Activated T-cell treated with anti-CD3 and anti-CD28 coated beads for 4 hours (primary cell): ENCODE results near the gene SOX1.

ENCODE experiments used
- DNase-seq: peaks from one replicate; pipeline ENCODE4 v3.0.0-alpha.2; 2020

Gene SOX1

DNA sequence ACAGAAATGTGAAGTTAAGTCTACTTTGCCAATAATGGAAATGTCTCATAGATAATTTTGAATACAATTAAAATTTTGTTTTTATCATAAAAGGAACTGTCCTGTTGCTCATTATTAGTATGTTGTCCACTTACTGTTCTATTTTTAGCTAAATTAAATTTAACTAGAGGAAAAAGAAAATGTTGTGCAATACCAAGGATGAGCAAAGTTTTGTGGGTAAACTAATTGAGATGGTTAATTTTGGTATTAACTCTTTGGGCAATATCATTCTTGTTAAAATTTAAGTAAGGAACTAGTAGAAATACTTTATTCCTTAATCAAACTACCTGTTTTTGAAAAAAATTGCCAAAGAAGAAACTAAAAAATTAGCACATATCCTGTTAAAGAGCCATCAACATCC, 43.5 kb downstream of the SOX1 start:
- no peak for DNase-seq

GRCh38 chr13:112111239-112111857, 44.4 kb downstream of the SOX1 start:
- DNase-seq = no peak

DNA sequence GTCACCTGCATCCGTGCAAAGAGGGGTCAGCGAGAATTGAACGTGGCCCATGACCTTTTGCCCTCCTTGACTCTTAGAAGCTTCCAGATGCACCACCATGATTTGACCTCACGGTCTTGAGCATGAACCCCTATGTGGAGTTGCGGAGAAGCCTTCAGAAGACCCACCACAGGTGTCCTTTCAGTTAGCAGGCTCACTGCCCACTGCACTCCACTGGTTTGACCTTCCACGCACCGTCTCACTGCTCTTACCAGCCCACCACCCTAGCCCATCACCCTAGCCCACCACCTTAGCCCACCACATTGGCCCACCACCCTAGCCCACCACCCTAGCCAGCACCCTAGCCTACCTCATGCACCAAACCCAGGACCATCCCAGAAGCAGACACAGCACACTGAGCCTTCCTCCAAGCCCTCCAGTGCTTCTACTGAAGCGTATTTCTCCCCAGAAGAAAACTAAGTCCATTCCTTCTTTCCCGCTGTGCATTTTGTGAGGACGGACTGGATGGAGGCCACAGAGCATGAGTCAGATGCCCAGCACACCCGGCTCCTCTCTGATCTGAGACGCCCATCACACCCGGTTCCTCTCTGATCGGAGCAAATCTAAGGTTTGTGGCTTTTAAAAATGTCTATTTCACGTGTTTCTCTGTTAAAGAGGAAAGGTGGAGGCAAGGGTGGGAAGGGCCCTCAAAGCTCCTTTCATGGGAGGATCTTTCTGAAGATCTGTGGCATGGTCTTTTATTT, 45.8 kb downstream of the SOX1 start:
- DNase-seq = no peak

GRCh38 chr13:112113348-112113747, 46.4 kb downstream of the SOX1 start:
- no peak for DNase-seq

DNA sequence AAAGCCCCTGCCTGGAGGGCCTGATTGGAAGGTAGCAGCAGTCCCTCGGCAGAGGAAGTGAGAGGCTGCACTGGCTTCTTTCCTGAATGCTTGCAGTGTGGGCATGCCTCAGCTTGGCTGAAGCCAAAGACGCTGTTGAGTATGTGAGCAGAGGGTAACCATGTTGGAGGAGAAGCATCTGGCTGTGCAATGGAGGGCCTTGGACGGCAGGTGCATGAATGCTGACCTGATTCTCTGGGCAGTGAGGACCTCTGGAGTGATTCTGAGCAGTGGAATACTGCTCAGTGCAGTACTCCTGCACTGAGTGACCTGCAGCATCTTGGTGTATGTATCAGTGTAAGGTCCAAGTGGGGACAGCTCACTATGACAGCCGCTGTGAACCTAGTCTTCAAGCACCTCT, 46.9 kb downstream of the SOX1 start:
- no peak for DNase-seq

GRCh38 chr13:112114391-112114790, 47.4 kb downstream of the SOX1 start:
- DNase-seq = no peak

DNA sequence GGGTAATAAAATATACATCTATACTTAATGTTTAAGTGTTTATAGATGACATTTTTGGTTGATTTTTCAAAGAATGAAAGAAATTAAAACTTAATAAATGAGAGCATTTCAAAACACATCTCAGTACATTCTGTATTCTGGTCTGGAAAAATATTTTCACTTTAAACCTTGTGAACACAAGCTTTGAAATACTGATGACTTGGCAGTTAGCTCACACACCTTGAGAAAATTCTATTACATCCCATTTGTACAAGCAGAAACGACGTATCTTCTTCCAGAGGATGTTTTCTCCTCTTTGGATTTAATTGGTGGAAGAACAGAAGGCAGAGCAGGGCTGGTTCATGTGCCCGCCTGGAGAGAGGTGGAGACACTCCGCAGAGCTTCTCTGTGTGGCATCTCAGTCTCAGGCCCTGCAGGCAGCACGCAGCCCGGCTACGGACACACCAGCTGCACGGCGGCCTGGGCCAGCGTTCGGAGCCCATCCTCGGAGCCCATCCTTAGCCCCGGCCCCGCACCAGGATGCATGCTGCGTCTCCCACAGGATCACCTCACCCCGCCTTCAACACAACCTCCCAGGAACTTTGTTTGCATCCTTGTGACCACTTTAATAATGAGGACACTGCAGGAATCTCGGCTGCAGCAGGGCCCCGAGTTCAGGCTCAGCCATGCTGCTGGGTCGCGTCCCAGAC, 48.6 kb downstream of the SOX1 start:
- DNase-seq = no peak

DNA sequence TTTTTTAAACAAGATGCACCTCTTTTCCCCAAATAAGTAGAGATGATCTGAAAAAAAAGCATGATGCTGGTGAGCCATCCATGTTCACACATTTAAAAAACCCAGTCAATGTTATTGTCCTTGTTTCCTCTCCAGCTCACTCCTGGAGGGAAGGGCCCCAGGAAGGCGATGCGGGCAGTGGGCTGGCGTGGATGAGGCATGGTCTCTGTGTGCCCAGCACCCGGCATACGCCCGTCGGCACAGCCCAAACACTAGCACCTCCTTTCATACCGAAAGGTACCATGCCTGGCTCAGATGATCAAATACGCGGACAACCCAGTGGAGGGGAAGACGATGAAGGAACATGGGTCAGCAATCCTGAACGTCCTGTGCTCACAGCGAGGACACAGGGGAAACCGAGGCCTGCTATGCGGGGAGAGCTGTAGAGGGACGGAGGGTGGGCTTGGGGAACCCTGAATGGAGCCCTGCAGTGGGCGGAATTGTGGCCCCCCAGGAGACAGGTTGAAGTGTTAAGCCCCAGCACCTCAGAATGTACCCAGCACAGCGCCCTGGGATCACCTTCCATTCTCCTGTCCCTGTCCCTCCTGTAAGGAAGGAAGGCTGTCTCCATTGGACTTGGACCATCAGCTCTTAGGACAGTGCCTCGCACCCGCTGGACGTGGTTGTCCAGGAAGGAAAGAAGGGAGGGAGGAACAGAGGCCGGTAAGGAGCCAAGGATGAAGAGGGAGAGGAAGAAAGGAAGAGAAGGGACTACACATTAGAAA, 49.4 kb downstream of the SOX1 start:
- DNase-seq = no peak

- no peak for DNase-seq
Observed at GRCh38 chr13:112117258-112117954, 50.5 kb downstream of the SOX1 start.

DNA sequence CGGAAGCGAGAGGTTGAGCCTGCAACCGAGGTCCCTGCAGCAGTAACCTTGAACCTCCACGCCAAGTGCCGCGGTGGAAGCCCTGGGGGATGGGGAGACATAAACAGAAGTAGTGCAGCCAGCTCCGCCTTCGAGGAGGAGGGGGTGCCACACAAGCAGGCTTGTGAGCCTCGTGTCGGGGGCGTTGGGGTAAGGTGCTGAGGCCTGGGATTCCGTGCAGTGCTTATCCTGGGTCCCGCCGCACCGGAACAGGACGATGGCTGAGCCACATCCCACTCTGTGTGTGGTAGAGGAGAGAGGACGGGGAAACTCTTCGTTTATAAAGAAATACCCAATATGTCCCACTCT, 51.0 kb downstream of the SOX1 start:
- no peak for DNase-seq

DNA sequence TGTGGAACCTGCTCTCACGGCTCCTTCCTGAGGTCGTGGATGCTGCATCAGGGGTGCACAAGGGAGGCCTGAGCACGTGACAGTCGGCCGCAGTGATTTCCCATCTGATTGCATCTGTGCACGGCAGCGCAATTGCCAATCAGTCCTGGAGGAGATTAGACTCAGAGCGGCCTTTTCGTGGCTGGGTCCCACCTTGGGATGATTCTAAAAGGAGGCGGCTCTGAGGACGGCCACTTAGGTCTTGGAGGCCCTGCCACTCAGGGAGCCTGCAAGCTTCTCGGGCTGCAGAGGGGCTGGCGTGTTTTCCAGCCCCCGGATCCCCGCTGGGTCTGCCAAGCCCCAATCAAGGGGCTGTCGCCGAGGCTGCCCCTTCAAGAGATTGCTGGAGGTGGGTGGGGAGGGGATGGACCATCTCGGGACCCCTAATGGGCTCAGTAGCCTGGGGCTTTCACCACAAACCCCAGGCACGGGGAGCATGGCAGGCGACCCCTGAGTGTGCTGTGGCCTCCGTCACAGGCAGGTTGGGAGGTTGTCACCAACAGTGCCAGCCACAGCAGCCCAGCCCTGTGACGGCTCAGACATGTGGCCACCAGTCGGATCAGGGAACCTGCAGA, 51.6 kb downstream of the SOX1 start:
- DNase-seq = no peak

DNA sequence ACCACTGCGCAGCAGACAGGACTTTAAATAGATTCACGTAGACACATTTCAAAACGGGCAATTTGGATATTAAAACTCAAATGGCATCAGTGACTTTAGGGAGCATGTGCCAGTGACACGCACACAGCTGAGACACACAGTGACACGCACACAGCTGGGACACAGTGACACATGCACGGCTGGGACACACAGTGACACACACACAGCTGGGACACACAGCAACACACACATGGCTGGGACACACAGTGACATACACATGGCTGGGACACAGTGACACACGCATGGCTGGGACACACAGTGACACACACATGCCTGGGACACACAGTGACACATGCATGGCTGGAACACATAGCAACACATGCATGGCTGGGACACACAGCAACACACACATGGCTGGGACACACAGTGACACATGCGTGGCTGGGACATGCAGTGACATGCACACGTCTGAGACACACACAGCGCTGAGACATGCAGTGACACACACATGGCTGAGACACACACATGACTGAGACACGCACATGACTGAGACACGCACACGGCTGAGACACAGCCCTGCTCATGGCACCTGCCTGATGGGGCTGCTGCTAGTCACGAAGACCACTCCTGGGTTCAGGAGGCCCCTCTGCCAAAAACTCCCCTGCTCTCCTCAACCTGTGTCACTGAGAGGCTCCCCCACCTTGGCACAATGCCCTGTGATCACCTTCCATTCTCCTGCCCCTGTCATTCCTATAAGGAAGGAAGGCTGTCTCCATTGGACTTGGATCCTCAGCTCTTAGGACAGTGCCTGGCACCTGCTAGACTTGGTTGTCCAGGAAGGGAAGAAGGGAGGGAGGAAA, 52.5 kb downstream of the SOX1 start:
- DNase-seq = no peak

DNA sequence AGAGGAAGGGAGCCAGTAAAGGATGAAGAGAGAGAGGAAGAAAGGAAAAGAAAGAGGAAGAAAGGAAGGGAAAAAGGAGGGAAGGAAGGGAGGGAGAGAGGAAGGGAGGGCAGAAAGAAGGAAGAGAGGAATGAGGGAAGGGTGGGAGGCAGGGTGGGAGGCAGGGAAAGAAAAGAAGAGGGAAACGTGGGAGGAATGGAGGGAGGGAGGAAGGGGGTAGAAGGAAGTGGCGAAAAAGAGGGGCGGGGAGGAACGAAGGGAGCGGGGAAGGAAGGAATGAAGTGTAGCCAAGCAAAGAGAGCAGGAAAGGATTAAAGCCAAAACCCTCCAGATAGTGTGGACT, 53.1 kb downstream of the SOX1 start:
- DNase-seq = no peak
